ENCODE measurements around the gene XRCC4.

XRCC4 gene

DNA sequence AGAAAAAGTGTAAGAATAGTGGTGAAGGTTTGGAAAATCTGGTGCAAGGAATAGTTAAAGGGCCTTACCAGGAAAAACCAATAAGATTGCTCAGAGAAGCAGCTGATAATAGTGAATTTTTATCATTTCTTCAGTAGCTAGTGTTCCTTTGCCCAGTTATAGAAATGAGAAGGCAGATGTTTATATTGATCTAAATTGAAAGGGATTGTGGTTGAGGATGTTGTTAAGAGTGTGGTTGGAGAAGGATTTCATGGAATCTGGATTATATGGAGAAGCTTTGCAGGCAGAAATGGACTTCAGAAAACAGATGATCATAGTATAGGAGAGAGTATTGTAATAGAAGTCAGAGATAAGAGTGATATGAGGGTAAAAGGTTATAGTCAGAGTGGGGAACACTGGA lies 102.6 kb downstream of the XRCC4 start:
- no peak overlapping the region for H3K27ac ChIP-seq

DNA sequence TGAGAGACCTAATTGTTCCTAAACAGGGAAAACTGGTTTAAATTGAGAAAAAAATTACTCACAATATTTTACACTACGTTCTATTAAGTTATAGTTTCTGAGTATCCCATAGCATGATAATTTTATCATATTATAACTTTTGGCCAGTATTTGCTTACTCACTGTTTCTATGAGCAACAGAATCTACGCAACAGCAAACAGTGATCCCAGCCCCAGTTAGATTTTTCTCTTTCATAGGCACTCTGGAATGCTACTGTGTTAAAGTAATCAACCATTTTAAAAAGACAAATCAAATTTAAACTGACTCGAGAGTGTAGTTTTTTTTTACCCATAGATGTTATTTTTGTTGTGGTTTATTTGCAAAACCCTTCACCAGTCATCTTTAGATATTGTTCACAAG lies 107.2 kb downstream of the XRCC4 start:
- no peak overlapping the region for H3K27ac ChIP-seq
- TF ChIP-seq, protein P1, sequence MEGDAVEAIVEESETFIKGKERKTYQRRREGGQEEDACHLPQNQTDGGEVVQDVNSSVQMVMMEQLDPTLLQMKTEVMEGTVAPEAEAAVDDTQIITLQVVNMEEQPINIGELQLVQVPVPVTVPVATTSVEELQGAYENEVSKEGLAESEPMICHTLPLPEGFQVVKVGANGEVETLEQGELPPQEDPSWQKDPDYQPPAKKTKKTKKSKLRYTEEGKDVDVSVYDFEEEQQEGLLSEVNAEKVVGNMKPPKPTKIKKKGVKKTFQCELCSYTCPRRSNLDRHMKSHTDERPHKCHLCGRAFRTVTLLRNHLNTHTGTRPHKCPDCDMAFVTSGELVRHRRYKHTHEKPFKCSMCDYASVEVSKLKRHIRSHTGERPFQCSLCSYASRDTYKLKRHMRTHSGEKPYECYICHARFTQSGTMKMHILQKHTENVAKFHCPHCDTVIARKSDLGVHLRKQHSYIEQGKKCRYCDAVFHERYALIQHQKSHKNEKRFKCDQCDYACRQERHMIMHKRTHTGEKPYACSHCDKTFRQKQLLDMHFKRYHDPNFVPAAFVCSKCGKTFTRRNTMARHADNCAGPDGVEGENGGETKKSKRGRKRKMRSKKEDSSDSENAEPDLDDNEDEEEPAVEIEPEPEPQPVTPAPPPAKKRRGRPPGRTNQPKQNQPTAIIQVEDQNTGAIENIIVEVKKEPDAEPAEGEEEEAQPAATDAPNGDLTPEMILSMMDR (conservative IDR thresholded peaks at IDR 0.05), result no peak
- no peak for TF ChIP-seq ZFX (IDR thresholded peaks at IDR 0.05)

More for the DNA sequence above, 102.6 kb downstream of the XRCC4 start:
- TF ChIP-seq, protein P1 (conservative IDR thresholded peaks at IDR 0.05), result no peak
- TF ChIP-seq ZFX (IDR thresholded peaks at IDR 0.05), result no peak

DNA sequence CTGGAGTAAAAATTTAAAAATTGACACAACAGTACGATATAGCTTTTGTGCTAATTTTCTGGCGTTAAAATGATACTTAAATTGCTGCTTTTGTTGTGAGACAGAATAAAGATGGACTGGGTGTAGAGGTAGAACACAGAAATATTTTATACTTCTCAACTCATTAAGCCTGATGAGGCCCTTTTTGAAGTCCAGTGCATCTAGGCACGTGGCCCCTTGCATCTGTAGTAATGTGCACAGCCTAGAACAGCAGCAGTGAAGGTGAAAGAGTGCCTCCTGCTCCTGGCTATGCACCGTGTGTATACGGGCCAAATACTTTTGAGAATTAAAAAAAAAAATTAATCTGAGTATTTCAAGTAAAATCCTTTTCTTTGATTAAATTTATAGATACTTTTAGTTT lies 115.6 kb downstream of the XRCC4 start:
- TF ChIP-seq, protein P1 (conservative IDR thresholded peaks at IDR 0.05), result no peak
- no peak for TF ChIP-seq ZFX (IDR thresholded peaks at IDR 0.05)
- H3K27ac ChIP-seq, result no peak overlapping the region

DNA sequence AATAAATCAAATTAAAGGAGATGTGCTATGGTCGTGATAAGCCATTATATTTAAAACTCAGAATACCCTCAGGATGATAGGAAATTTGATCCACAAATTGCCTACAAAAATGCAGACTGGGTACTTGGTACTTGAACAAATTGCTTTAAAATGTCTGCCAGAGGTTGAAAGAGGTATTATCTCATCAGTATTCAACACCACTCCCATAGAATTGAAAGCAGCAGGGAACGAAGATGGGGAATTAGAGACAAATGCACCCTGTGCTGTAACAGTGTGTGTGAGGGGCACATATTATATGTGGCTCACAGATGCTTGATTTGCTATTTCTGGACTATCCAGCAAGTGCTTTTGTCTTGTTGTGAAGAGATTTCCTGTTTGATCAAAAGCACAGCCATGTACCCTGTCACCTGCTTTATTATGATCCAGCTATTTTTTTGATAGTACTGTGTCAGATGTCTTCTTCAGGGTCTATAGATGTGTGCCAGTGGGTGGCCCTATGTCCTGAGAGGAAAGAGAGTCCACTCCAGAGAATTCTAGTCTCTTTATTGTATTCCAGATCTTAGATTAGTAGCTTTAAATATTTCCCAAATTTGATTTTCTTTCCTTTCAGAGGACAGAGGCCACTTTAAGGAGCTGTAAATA lies 120.1 kb downstream of the XRCC4 start:
- H3K27ac ChIP-seq, result no peak overlapping the region
- no peak for TF ChIP-seq ZFX (IDR thresholded peaks at IDR 0.05)
- TF ChIP-seq, protein P1 (conservative IDR thresholded peaks at IDR 0.05), result no peak

DNA sequence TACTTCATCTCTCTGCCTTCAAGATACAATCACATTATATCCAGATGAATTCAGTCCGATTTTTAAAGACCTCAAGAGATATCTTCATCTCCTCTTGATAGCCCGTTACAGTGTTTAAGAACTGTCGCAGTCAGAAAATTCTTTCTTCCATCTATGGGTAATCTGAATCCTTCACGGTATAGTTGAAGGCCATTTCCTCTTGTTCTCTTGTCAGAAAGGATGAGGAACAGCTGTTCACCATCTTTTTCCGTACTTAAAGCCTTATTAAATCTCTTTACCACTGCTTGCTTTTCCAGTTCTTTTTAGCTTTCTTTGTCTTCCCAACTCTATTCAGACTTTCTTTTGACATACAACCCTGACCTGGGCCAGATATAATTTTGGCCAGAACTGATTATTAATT lies 121.8 kb downstream of the XRCC4 start:
- H3K27ac ChIP-seq, result no peak overlapping the region
- no peak for TF ChIP-seq ZFX (IDR thresholded peaks at IDR 0.05)
- TF ChIP-seq, protein P1 (conservative IDR thresholded peaks at IDR 0.05), result no peak

DNA sequence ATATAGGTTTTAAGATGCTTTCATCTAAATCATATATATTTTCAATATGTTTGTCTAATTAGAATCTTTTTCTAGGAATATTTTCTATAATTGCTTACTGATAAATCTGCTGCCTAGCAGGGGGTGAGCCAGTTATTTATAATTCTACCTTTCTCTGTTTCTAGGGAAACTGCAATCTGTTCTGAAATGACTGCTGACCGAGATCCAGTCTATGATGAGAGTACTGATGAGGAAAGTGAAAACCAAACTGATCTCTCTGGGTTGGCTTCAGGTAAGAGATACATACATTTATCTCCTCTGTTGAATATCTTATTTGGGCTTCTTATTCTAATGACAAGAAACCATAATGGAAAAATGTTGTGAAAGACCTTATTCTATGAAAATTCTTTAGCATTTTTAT lies 127.3 kb downstream of the XRCC4 start:
- H3K27ac ChIP-seq, result no peak overlapping the region
- TF ChIP-seq, protein P1 (conservative IDR thresholded peaks at IDR 0.05), result no peak
- no peak for TF ChIP-seq ZFX (IDR thresholded peaks at IDR 0.05)

DNA sequence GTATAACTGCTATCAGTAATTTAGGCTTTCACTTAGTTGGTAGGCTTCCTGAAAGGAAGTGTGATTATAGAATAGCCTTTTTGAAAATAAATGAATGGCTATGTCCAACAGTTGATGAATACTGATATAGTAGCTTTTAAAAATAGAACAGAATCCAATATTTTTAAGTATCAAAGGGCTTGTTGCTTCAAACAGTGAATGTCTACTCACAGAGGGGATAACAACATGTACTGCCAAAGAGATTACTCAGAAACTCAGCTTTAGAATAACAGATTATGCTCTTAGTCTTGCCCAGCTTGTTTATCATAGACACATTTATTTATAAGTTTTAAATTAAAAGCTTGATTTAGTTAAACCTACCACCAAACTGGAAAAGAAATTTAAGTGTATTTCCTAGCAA lies 132.6 kb downstream of the XRCC4 start:
- H3K27ac ChIP-seq, result no peak overlapping the region
- no peak for TF ChIP-seq ZFX (IDR thresholded peaks at IDR 0.05)
- TF ChIP-seq, protein P1 (conservative IDR thresholded peaks at IDR 0.05), result no peak
